NCI-H2227 (cell line): Measurements from ENCODE around the gene ITPK1.
A peak's percentile ranks its signal among the peaks of the same experiment; 100 is the strongest.
"Not testable (repeated sequence)": the region's sequence is repeated elsewhere in the genome, so short reads cannot be mapped to it uniquely, and the experiment has no call there.

Source experiments
- DNase-seq: peaks from one replicate; lab custom pipeline; 2025; ENCODE audit not compliant: unreplicated experiment; lab: John Stamatoyannopoulos, UW

Gene ITPK1

DNA sequence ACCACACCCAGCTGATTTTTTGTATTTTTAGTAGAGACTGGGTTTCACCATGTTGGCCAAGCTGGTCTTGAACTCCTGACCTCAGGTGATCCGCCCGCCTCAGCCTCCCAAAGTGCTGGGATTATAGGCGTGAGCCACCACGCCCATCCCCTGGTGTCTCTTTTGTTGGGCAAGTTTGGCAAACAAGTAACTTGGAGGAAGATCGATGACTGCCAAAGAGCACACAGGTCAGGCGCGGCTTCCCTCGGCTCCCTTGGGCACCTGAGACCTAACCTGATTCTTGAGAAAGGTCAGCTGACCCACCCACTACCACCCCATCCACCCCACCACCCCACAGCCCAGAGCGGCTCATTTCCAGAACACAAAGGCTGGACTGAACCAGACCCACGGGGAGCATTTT lies 9.9 kb downstream of the ITPK1 start:
- DNase-seq = not testable (repeated sequence)

DNA sequence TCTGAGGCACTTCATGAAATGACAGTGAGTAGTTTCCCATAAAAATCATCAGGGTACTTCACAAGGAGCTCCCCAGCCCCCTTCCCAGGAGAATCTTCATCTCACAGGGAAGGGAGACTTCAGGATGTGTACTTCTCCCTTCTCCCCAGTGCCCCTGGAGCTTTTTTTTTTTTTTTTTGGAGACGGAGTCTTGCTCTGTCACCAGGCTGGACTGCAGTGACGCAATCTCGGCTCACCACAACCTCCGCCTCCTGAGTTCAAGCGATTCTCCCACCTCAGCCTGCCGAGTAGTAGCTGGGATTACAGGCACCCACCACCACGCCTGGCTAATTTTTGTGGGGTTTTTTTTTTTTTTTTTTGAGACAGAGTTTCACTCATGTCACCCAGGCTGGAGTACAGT lies 10.4 kb downstream of the ITPK1 start:
- DNase-seq = no peak

GRCh38 chr14:93104961-93105360 lies 10.8 kb downstream of the ITPK1 start:
- no peak for DNase-seq

DNA sequence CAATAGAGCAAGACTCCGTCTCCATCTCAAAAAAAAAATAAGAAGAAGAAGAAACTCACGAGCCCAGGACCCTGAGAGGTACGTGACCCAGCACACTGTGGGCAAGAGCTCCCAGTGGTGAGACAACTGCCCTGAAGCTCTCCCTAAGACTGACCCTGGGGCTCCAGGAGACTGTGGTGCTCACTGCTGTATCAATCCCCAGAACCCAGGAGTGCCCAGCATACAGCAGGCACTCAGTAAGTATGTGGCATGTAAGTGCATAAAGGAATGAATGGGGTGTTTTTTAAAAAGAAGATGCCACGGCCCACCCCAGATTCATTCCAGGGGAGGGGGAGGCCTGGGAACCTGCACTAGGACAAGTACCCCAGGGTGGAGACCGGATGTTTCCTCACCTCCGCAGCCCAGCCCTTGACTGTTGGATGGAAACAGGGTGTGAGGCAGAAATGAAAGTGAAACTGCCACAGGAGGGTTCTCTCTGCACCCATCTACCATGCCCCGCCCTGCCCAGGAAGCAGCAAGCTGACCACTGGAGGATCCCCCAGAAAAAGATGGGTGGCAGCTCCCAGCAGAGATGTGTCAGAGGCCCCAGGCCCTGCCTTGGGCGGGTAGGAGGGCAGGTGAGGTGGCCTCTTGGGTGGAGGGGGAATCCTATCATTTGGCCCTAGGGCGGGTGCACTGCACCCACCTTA lies 12.2 kb downstream of the ITPK1 start:
- no peak for DNase-seq

- DNase-seq = no peak
These were observed 13.6 kb downstream of the ITPK1 start for GRCh38 chr14:93102141-93102540.

GRCh38 chr14:93101181-93101580 lies 14.5 kb downstream of the ITPK1 start:
- DNase-seq = no peak

- DNase-seq = no peak
These were observed 15.2 kb downstream of the ITPK1 start for GRCh38 chr14:93100570-93100969.

DNA sequence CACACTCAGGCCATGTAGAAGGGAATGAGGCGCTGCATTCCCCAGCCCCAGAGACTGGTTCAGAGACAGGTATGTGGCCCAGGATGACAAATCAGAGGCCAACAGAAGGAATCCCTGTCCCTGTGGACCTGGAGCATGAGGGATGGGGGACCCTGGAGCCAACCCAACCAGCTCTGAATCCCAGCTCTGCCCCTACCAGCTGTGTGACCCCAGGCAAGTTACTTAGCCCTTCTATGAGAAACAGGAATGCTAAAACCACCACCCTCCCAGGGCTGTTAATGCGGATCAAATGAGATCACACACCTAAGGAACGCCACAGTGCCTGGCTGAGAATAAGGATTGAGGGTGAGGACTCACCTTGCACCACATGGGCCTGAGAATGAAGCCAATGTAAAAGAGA lies 15.6 kb downstream of the ITPK1 start:
- no peak for DNase-seq

GRCh38 chr14:93099643-93100042 lies 16.1 kb downstream of the ITPK1 start:
- no peak for DNase-seq

GRCh38 chr14:93099196-93099595 lies 16.5 kb downstream of the ITPK1 start:
- no peak for DNase-seq

DNA sequence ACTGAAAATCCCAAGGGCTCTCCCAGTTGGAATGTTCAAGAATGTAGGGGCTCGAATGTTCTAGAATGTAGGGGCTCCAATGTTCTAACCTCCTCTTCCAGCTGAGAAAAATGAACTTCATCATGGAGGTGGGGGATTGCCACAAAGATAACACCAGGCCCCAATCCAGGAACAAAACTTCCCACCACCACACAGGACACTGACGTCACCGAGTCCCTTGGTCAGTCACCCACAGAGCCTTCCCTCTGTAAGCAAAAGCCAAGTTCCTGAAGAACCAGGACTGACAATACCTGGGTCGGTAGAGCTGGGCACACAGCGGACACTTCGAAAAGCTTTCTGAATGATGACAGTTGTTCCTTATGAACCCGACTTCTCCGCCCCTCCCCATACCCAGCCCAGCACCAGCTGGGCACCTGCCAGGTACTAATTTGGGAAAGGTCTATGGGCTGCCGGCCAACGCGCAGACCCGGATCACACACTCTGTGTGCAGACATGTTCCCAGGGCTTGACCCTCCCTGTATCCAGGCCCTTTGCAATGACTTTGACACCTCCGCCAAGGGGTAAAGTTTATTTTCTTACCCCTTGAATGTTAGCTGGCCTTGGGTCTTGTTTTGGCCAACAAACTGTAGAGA lies 18.9 kb downstream of the ITPK1 start:
- DNase-seq = no peak

GRCh38 chr14:93095742-93096510 lies 19.8 kb downstream of the ITPK1 start:
- no peak for DNase-seq

GRCh38 chr14:93094121-93094918 lies 21.4 kb downstream of the ITPK1 start:
- DNase-seq = no peak

DNA sequence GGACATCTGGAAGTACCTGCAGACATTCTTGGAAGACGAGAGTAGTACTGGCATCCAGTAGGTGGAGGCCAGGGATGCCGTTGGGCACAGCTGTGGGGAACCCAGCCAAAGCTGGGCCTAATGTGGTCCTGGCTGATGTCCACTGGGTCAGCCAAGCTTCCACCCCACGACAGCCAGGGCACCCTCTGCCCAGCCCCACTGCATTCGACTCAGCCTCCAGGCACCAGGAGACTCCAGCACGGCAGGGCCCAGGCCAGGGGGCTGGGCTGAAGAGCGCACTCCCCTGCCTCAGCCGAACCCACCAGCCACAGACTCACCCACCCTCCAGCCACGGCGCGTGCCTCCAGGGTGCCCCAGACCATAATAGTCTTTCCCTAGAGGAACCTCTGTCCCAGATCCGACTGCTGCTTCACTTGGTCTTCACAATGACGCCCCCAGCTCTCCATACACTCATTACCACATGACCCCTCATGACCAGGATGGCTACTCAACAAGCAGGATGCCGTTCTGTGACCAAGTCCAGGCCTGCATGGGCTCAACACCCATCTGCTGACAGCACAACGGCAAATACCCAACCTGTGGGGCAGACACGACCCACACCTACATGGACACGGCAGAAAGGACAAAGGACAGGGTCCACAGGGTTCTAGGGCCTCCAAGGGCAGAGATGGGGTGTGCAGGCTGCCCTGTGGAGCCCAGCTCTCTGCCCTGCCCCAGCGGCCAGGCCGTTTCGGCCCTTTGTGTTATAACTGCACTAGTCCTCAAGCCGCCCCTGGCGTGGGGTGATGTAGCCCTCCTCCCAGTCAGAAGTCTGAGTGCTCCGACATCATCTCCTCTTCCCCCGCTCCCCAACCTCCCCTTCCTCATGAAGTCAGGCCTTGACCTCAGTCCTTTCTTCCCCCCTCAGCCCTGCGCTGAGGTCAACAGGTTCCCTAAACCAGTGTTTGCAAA lies 22.8 kb downstream of the ITPK1 start:
- DNase-seq = no peak

DNA sequence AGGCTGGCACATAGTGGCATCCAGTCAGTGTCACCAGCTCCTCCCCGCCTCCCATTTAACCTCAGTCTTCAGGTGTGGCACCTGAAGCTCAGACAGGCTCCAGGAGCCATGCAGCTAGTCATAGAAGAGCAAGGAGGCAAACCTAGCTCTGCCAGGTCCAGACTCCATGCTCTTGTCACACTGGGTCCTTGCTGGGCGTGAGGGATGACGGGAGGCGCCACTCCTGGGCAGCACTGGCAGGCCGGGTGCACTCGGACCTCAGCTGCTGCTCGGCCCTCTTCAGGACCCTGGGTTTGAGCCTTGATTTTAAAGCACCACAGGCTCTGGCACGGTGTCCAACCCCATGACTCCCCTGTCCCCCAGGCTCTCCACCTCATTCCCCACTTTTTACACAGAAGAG lies 24.1 kb downstream of the ITPK1 start:
- no peak for DNase-seq

- DNase-seq = peak; percentile 24
These were observed 24.7 kb downstream of the ITPK1 start for GRCh38 chr14:93090826-93091555.

- DNase-seq = no peak
These were observed 26.0 kb downstream of the ITPK1 start for GRCh38 chr14:93089521-93090269.

- no peak for DNase-seq
These were observed 29.2 kb downstream of the ITPK1 start for GRCh38 chr14:93086441-93087055.
